H1 (cell line): ENCODE results near the gene PROM2. TPM values are rescaled to one million over a fixed set of nuclear protein-coding genes. Genes with fewer than 3 reads are reported as not detected.

Source experiments
- CTCF ChIA-PET: fragments of 300-600 bp; sonication (Branson Sonifier 250); formaldehyde crosslinking; loops from one replicate; lab custom pipeline; 2021; ENCODE audit not compliant: partially characterized antibody; lab: Charles Lee
- POLR2A ChIA-PET: fragments of 300-600 bp; sonication (Branson Sonifier 250); formaldehyde crosslinking; loops from one replicate; lab custom pipeline; 2021; ENCODE audit warnings: inconsistent platforms; ENCODE audit not compliant: partially characterized antibody; lab: Charles Lee
- DNase-seq, 2 experiments: peaks; one replicate each; pipeline versions ENCODE4 v3.0.0 to v3.0.0-alpha.2; 2010 to 2022; ENCODE audit warnings: low spot score in 2 of 2, low read depth in 1 of 2, mixed read lengths in 1 of 2
- FAIRE-seq: peaks from 2 replicates; lab custom pipeline; 2011; peaks lifted over from hg19 to GRCh38; lab: Jason Lieb, UNC
- H2AFZ ChIP-seq: 2 replicates; pipeline ENCODE4 v1.8.1; 2012; ENCODE audit warnings: low read length, inconsistent platforms
- H2AK5ac ChIP-seq: 2 replicates; pipeline ENCODE4 v1.6.1; 2013; ENCODE audit warnings: low read depth, low read length
- H2BK120ac ChIP-seq: replicated peaks from 2 replicates; pipeline ENCODE3; 2013; ENCODE audit warnings: low read depth, low read length, inconsistent platforms
- H2BK12ac ChIP-seq: 2 replicates; pipeline ENCODE4 v1.6.1; 2013; ENCODE audit warnings: low read depth, low read length
- H2BK15ac ChIP-seq: 2 replicates; pipeline ENCODE4 v1.6.1; 2013; ENCODE audit warnings: low read length
- H2BK20ac ChIP-seq: 2 replicates; pipeline ENCODE4 v1.6.1; 2013; ENCODE audit warnings: low read length
- H2BK5ac ChIP-seq: 2 replicates; pipeline ENCODE4 v1.6.1; 2013; ENCODE audit warnings: low read depth, low read length
- H3K14ac ChIP-seq: 2 replicates; pipeline ENCODE4 v1.6.1; 2013; ENCODE audit warnings: inconsistent platforms; ENCODE audit not compliant: insufficient read length
- H3K18ac ChIP-seq: 2 replicates; pipeline ENCODE4 v1.6.1; 2013; ENCODE audit warnings: low read length; ENCODE audit errors: extremely low read depth
- H3K23ac ChIP-seq: 2 replicates; pipeline ENCODE4 v1.6.1; 2013; ENCODE audit warnings: inconsistent platforms; ENCODE audit not compliant: insufficient read length
- H3K23me2 ChIP-seq: 2 replicates; pipeline ENCODE4 v1.6.1; 2013; ENCODE audit warnings: low read depth, low read length
- H3K27ac ChIP-seq: 2 replicates; pipeline ENCODE4 v1.6.1; 2011; ENCODE audit warnings: low read depth, low read length, inconsistent platforms
- H3K27me3 ChIP-seq, 4 experiments: replicated peaks in 1 of 4; 1 replicate in 1 of 4; 2 replicates in 3 of 4; pipeline versions ENCODE4 v1.6.1 to v1.8.1; 2011 to 2013; ENCODE audit warnings: low read length in 3 of 4, mild to moderate bottlenecking in 3 of 4, inconsistent platforms in 2 of 4, mixed read lengths in 2 of 4, moderate library complexity in 1 of 4; ENCODE audit not compliant: control insufficient read depth in 3 of 4, insufficient read depth in 3 of 4; ENCODE audit errors: extremely low read depth in 1 of 4
- H3K36me3 ChIP-seq, 4 experiments: 2 replicates each; pipeline versions ENCODE4 v1.6.1 to v1.8.1; 2011 to 2013; ENCODE audit warnings: mild to moderate bottlenecking in 4 of 4, low read length in 3 of 4, moderate library complexity in 2 of 4, control low read depth in 1 of 4, inconsistent platforms in 1 of 4; ENCODE audit not compliant: insufficient read depth in 4 of 4, control insufficient read depth in 2 of 4
- H3K4ac ChIP-seq: replicated peaks from 2 replicates; pipeline ENCODE3; 2013; ENCODE audit warnings: low read length, low read depth, mixed read lengths, inconsistent platforms; ENCODE audit not compliant: insufficient read length
- H3K4me1 ChIP-seq, 4 experiments: replicated peaks in 1 of 4; 1 replicate in 1 of 4; 2 replicates in 3 of 4; pipeline versions ENCODE4 v1.6.1 to v1.8.1; 2011 to 2013; ENCODE audit warnings: low read length in 3 of 4, inconsistent platforms in 2 of 4, mixed read lengths in 1 of 4; ENCODE audit not compliant: insufficient read depth in 4 of 4, control insufficient read depth in 3 of 4
- H3K4me2 ChIP-seq, 2 experiments: 2 replicates each; pipeline versions ENCODE4 v1.6.1 to v1.8.1; 2011 to 2013; ENCODE audit warnings: low read depth in 2 of 2, low read length in 2 of 2, control low read depth in 1 of 2, inconsistent platforms in 1 of 2, mild to moderate bottlenecking in 1 of 2; ENCODE audit not compliant: insufficient read depth in 1 of 2
- H3K4me3 ChIP-seq, 4 experiments: fragments of 200-600, 300-600 bp in 1 of 4; sonication (generic), shearing (Covaris generic), sonication (Bioruptor Twin) in 1 of 4; 2 replicates each; pipeline versions ENCODE4 v1.5.1 to v1.8.1; 2011 to 2016; ENCODE audit warnings: low read length in 4 of 4, low read depth in 3 of 4, control low read depth in 2 of 4, inconsistent platforms in 2 of 4, mild to moderate bottlenecking in 2 of 4, mixed read lengths in 1 of 4, moderate library complexity in 1 of 4; ENCODE audit not compliant: insufficient read depth in 2 of 4; ENCODE audit errors: extremely low read depth in 1 of 4
- H3K56ac ChIP-seq: replicated peaks from 2 replicates; pipeline ENCODE3; 2013; ENCODE audit warnings: low read depth, mild to moderate bottlenecking, mixed read lengths, low read length, inconsistent platforms; ENCODE audit not compliant: insufficient read length
- H3K79me1 ChIP-seq: 2 replicates; pipeline ENCODE4 v1.6.1; 2013; ENCODE audit warnings: low read depth, low read length, control low read depth
- H3K79me2 ChIP-seq, 2 experiments: 2 replicates each; pipeline versions ENCODE4 v1.6.1 to v1.8.1; 2012 to 2013; ENCODE audit warnings: low read length in 2 of 2, mild to moderate bottlenecking in 2 of 2, inconsistent platforms in 1 of 2; ENCODE audit not compliant: insufficient read depth in 2 of 2, control insufficient read depth in 1 of 2
- H3K9ac ChIP-seq, 4 experiments: replicated peaks in 1 of 4; 1 replicate in 1 of 4; 2 replicates in 3 of 4; pipeline versions ENCODE4 v1.6.1 to v1.8.1; 2011 to 2013; ENCODE audit warnings: low read depth in 3 of 4, low read length in 3 of 4, control low read depth in 2 of 4, mild to moderate bottlenecking in 2 of 4, moderate library complexity in 2 of 4, inconsistent platforms in 1 of 4; ENCODE audit errors: extremely low read depth in 1 of 4
- H3K9me3 ChIP-seq, 2 experiments: 2 replicates each; pipeline versions ENCODE4 v1.6.1 to v1.8.1; 2012 to 2013; ENCODE audit warnings: mild to moderate bottlenecking in 2 of 2, moderate library complexity in 2 of 2, control low read depth in 1 of 2, inconsistent platforms in 1 of 2, low read depth in 1 of 2, low read length in 1 of 2, mixed read lengths in 1 of 2; ENCODE audit not compliant: insufficient read depth in 2 of 2
- H4K20me1 ChIP-seq, 2 experiments: replicated peaks in 1 of 2; 2 replicates each; pipeline versions ENCODE3 to v1.8.1; 2011 to 2013; ENCODE audit warnings: inconsistent platforms in 2 of 2, low read length in 2 of 2, mild to moderate bottlenecking in 1 of 2; ENCODE audit not compliant: insufficient read depth in 2 of 2, control insufficient read depth in 1 of 2
- H4K5ac ChIP-seq: 2 replicates; pipeline ENCODE4 v1.6.1; 2013; ENCODE audit warnings: low read length, low read depth, mixed read lengths, inconsistent platforms; ENCODE audit not compliant: insufficient read length
- H4K8ac ChIP-seq: 2 replicates; pipeline ENCODE4 v1.8.0; 2013; ENCODE audit warnings: mild to moderate bottlenecking, moderate library complexity, low read length, inconsistent platforms; ENCODE audit not compliant: insufficient read depth; ENCODE audit errors: extremely low read depth
- H4K91ac ChIP-seq: replicated peaks from 2 replicates; pipeline ENCODE3; 2013; ENCODE audit warnings: low read length, mixed read lengths, inconsistent platforms; ENCODE audit not compliant: insufficient read length
- CBX8 ChIP-seq: fragments of 300-800, 300-1000 bp; sonication (generic); IDR thresholded peaks from 2 replicates; pipeline ENCODE4 v1.7.1; 2016; ENCODE audit warnings: low read depth, low read length, borderline replicate concordance
- CHD1 ChIP-seq: IDR thresholded peaks from 2 replicates; pipeline ENCODE4 v1.6.1; 2012; ENCODE audit warnings: low read depth, low read length, improper control_type of control experiment
- RFX5 ChIP-seq: IDR thresholded peaks from 2 replicates; pipeline ENCODE4 v1.6.1; 2011; ENCODE audit warnings: low read depth, low read length, improper control_type of control experiment, borderline replicate concordance
- RNF2 ChIP-seq: fragments of 200-900, 300-1000 bp; sonication (generic); IDR thresholded peaks from 2 replicates; pipeline ENCODE4 v1.7.1; 2016; ENCODE audit warnings: borderline replicate concordance, low read depth, mild to moderate bottlenecking, antibody characterized with exemption, low read length; ENCODE audit not compliant: poor library complexity, severe bottlenecking; ENCODE audit errors: missing control alignments
- WGBS, 2 experiments: shearing (Covaris generic) in 1 of 2; methylation state at CpG; one replicate each; pipeline versions ENCODE4 v1.1.6 to v1.1.7; 2013 to 2015; ENCODE audit warnings: low lambda C conversion rate in 2 of 2, mixed read lengths in 2 of 2, inconsistent platforms in 1 of 2, low coverage in 1 of 2, missing lambda C conversion rate in 1 of 2; ENCODE audit not compliant: insufficient replicate concordance in 2 of 2, insufficient coverage in 1 of 2, insufficient read length in 1 of 2; ENCODE audit errors: extremely low coverage in 1 of 2, missing lambda C conversion rate in 1 of 2; 5-methylcytosine and 5-hydroxymethylcytosine counted together
- polyA plus RNA-seq, 7 experiments: library from polyadenylated mRNA; depleted of rRNA in 3 of 7; stranded (reverse) in 5 of 7; unstranded in 2 of 7; fragments of >200 nt in 5 of 7; fragments of 200-250 nt in 2 of 7; gene quantifications; 1 replicate in 5 of 7; 2 replicates in 1 of 7; 4 replicates in 1 of 7; pipeline versions ENCODE4 v1.2.1 to v1.2.3, GENCODE V29; 2011 to 2013; ENCODE audit warnings: missing spikeins in 2 of 7, mixed read lengths in 2 of 7
- total RNA-seq: library from RNA; stranded (reverse); fragmentation: NEBNext Ultra II Directional; extraction: Animal tissue kit (Norgen Biotek cat#: 25700); gene quantifications from 2 replicates; pipeline ENCODE4 v1.2.1, GENCODE V29; 2021

PROM2 gene
- total and polyA plus RNA-seq, 2 of the 8 experiments (the other 6 are each of a cell fraction or from before 2014, with no cell fraction given), result 1.6 to 3.8 TPM

DNA sequence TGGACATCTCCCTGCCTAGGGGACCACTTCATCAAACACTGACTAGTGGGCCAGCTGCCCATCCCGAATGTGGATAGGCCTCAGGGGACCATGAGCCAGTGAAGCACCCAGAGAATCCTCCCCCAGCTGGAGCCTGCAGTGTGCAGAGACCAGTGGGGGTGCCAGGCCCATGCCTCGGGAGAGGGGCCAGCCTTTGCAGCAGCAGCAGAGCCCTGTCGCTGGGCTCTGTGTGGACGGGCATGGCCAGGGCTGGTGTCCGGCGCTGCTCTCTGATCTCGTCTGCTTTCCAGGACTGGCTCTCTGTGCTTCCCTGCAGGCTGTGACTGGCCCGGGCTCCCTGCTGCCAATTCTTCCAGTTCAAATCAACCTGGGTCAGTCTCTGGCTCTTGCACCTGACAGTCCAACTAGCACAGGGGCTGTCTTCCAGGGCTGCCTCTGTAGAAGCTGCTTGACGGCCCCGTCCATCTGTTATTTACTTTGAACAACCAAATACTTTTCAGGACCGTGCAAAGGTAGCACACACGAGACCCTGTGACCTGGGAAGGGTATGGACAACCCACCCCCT is 34.3 kb downstream of the PROM2 start:
- no peaks in the 10 kb centered on the region; the same call in 1 of the 2 replicates for H3K23me2 ChIP-seq
- H3K4me3 ChIP-seq, result no peak overlapping the region
- ChIA-PET POLR2A (no interaction called here), CTCF (no interaction called here)
- no peak overlapping the region for H2BK12ac ChIP-seq
- no peak overlapping the region for H4K91ac ChIP-seq
- no peak overlapping the region for H3K56ac ChIP-seq
- no peak for DNase-seq
- no peak overlapping the region for H3K18ac ChIP-seq
- H3K79me1 ChIP-seq, result no peaks in the 10 kb centered on the region
- no peak overlapping the region for H2AFZ ChIP-seq
- no peaks in the 10 kb centered on the region for H3K79me2 ChIP-seq
- H3K23ac ChIP-seq, result no peak overlapping the region
- TF ChIP-seq CHD1 (no peak), RNF2 (no peak), CBX8 (no peak), RFX5 (no peak)
- H3K27ac ChIP-seq, result no peak overlapping the region
- H3K4me1 ChIP-seq, result no peaks in the 10 kb centered on the region; a peak in 1 of 7 replicates
- WGBS, 2 experiments, result 90% methylated on average over 12 of the region's 12 CpGs; no CpG with 5 or more reads in 1 of the 2 experiments
- H2BK5ac ChIP-seq, result no peak overlapping the region
- no peak overlapping the region for H3K14ac ChIP-seq
- H3K9ac ChIP-seq, result no peak overlapping the region
- H3K4ac ChIP-seq, result no peak overlapping the region
- H4K5ac ChIP-seq, result no peak overlapping the region
- H3K27me3 ChIP-seq, result no peaks in the 10 kb centered on the region
- H4K20me1 ChIP-seq, result no peaks in the 10 kb centered on the region
- FAIRE-seq, result no peak
- H2BK20ac ChIP-seq, result no peak overlapping the region
- no peak overlapping the region for H2BK120ac ChIP-seq
- no peak overlapping the region for H2BK15ac ChIP-seq
- no peak overlapping the region for H2AK5ac ChIP-seq
- no peak overlapping the region for H3K4me2 ChIP-seq
- H4K8ac ChIP-seq, result no peak overlapping the region; the same call in 1 of the 2 replicates
- no peaks in the 10 kb centered on the region for H3K36me3 ChIP-seq
- H3K9me3 ChIP-seq, result peaks cover 57 to 97% of the 10 kb centered on the region in 2 experiments
